HepG2 (cell line): ENCODE measurements around the gene GPRIN1. TPM values are rescaled to one million over a fixed set of nuclear protein-coding genes. Genes with fewer than 3 reads are reported as not detected.

Experiments used
- BCL3 ChIP-seq: sonication (generic); formaldehyde crosslinking; IDR thresholded peaks from 2 replicates; pipeline ENCODE4 v1.5.1; 2020; ENCODE audit warnings: mild to moderate bottlenecking, missing genetic modification reagents, moderate library complexity
- CC2D1A ChIP-seq: sonication (generic); formaldehyde crosslinking; IDR thresholded peaks from 2 replicates; pipeline ENCODE4 v1.8.1; 2023; ENCODE audit warnings: mild to moderate bottlenecking, missing genetic modification reagents
- FOXC1 ChIP-seq: sonication (generic); formaldehyde crosslinking; IDR thresholded peaks from 2 replicates; pipeline ENCODE4 v1.8.0; 2022; ENCODE audit warnings: mild to moderate bottlenecking, missing genetic modification reagents, borderline replicate concordance
- ISL2 ChIP-seq: sonication (generic); formaldehyde crosslinking; IDR thresholded peaks from 2 replicates; pipeline ENCODE4 v1.5.0; 2020; ENCODE audit warnings: missing genetic modification reagents
- KDM4B ChIP-seq: sonication (generic); formaldehyde crosslinking; IDR thresholded peaks from 2 replicates; pipeline ENCODE4 v1.4.0; 2020; ENCODE audit warnings: missing genetic modification reagents
- LRRFIP1 ChIP-seq: sonication (generic); formaldehyde crosslinking; conservative IDR thresholded peaks from 2 replicates; pipeline ENCODE4 v1.4.0; 2020; ENCODE audit warnings: missing genetic modification reagents
- MEF2D ChIP-seq: sonication (generic); formaldehyde crosslinking; IDR thresholded peaks from 2 replicates; pipeline ENCODE4 v1.5.1; 2020; ENCODE audit warnings: mild to moderate bottlenecking, missing genetic modification reagents
- NFYC ChIP-seq: IDR thresholded peaks from 2 replicates; pipeline ENCODE4 v1.6.1; 2016; ENCODE audit warnings: missing genetic modification reagents, missing compliant biosample characterization
- PRMT3 ChIP-seq: sonication (generic); formaldehyde crosslinking; IDR thresholded peaks from 2 replicates; pipeline ENCODE4 v1.8.1; 2022; ENCODE audit warnings: low read depth, mild to moderate bottlenecking, moderate library complexity, missing genetic modification reagents, borderline replicate concordance
- RBFOX2 ChIP-seq: fragments of 200-400 bp; formaldehyde crosslinking; IDR thresholded peaks from 2 replicates; pipeline ENCODE4 v1.6.1; 2017; ENCODE audit warnings: low read depth, mild to moderate bottlenecking, low read length
- RELA ChIP-seq: sonication (generic); formaldehyde crosslinking; IDR thresholded peaks from 2 replicates; pipeline ENCODE4 v1.4.0; 2020; ENCODE audit warnings: missing genetic modification reagents
- RFX3 ChIP-seq: IDR thresholded peaks from 2 replicates; pipeline ENCODE4 v1.6.1; 2016; ENCODE audit warnings: missing biosample characterization, missing genetic modification reagents
- SMAD9 ChIP-seq: sonication (generic); formaldehyde crosslinking; IDR thresholded peaks from 2 replicates; pipeline ENCODE4 v1.5.1; 2020; ENCODE audit warnings: mild to moderate bottlenecking, missing genetic modification reagents
- SRSF9 ChIP-seq: fragments of 200-400 bp; formaldehyde crosslinking; IDR thresholded peaks from 2 replicates; pipeline ENCODE4 v1.6.1; 2018; ENCODE audit warnings: borderline replicate concordance, mild to moderate bottlenecking, low read depth, low read length; ENCODE audit not compliant: insufficient read depth, poor library complexity, severe bottlenecking
- STAG1 ChIP-seq: sonication (generic); formaldehyde crosslinking; IDR thresholded peaks from 2 replicates; pipeline ENCODE4 v1.4.0; 2020; ENCODE audit warnings: missing genetic modification reagents
- TAF1 ChIP-seq: sonication (generic); formaldehyde crosslinking; IDR thresholded peaks from 2 replicates; pipeline ENCODE4 v1.4.0; 2020; ENCODE audit warnings: missing genetic modification reagents
- ZKSCAN1 ChIP-seq: fragments of 150-350 bp; IDR thresholded peaks from 2 replicates; pipeline ENCODE4 v1.6.1; 2014; ENCODE audit warnings: low read length
- ZNF709 ChIP-seq: sonication (generic); formaldehyde crosslinking; IDR thresholded peaks from 2 replicates; pipeline ENCODE4 v1.5.0; 2020; ENCODE audit warnings: mild to moderate bottlenecking, missing genetic modification reagents
- ZSCAN30 ChIP-seq: sonication (generic); formaldehyde crosslinking; IDR thresholded peaks from 2 replicates; pipeline ENCODE4 v1.5.0; 2020; ENCODE audit warnings: mild to moderate bottlenecking, missing genetic modification reagents
- polyA plus RNA-seq, 8 experiments: library from polyadenylated mRNA; depleted of rRNA in 3 of 8; stranded (reverse) in 7 of 8; unstranded in 1 of 8; fragments of >200 nt; fragmentation: Illumina TruSeq in 4 of 8; extraction: Trizol in 4 of 8; gene quantifications; 2 replicates each; pipeline versions ENCODE4 v1.2.1 to v1.2.3, GENCODE V29; 2011 to 2016; ENCODE audit warnings: low read depth in 4 of 8, missing spikeins in 1 of 8, mixed read lengths in 1 of 8; ENCODE audit not compliant: insufficient read depth in 1 of 8
- total RNA-seq, 5 experiments: library from RNA; depleted of rRNA; stranded (reverse); fragments of >200 nt; fragmentation: Illumina TruSeq; extraction: Trizol; gene quantifications; 2 replicates each; pipeline ENCODE4 v1.2.3, GENCODE V29; 2016; ENCODE audit warnings: low read depth in 1 of 5
- TF ChIP-seq, protein P1 (sequence below): sonication (generic); formaldehyde crosslinking; IDR thresholded peaks from 2 replicates; pipeline ENCODE4 v1.4.0; 2020; ENCODE audit warnings: missing genetic modification reagents
- TF ChIP-seq, protein P2 (sequence below): fragments of 450-650 bp; IDR thresholded peaks from 2 replicates; pipeline ENCODE4 v1.6.1; 2016
- TF ChIP-seq, protein P3 (sequence below): sonication (generic); formaldehyde crosslinking; IDR thresholded peaks from 2 replicates; pipeline ENCODE4 v1.8.0; 2022; ENCODE audit warnings: mild to moderate bottlenecking, missing genetic modification reagents, borderline replicate concordance

The GPRIN1 gene
- total and polyA plus RNA-seq, 2 of the 13 experiments (the other 11 are each of a cell fraction or from before 2014, with no cell fraction given) = 0.32 to 2.0 TPM

DNA sequence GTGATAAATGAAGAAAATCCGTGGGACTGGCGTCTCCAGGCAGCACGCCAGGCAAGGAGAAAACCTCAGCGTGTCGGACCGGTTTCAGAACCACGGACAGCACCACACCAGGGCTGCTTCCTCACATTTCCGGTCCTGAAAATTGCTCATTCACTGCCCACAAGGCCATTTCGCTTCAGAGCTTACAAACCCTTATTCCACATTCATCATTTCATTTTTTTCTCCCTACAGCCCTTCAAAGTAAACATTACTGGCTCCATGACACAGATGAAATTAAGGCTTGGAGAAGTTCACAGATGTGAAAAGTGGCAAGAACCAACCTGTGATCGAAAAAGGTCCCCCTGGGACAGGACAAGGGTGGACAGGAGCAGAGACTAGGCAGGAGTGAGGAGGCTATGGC lies 1.5 kb upstream of the GPRIN1 start (continued):
- TF ChIP-seq CC2D1A (CRISPR knock-in tag) = no peak
- TF ChIP-seq MEF2D (CRISPR knock-in tag) = no peak
- no peak for TF ChIP-seq RFX3 (CRISPR knock-in tag)
- no peak for TF ChIP-seq RBFOX2
- no peak; the same call in 1 of the 2 replicates for TF ChIP-seq LRRFIP1 (CRISPR knock-in tag)
- peak; percentile 85; the same call in 1 of the 2 replicates for TF ChIP-seq KDM4B
- TF ChIP-seq, protein P1, sequence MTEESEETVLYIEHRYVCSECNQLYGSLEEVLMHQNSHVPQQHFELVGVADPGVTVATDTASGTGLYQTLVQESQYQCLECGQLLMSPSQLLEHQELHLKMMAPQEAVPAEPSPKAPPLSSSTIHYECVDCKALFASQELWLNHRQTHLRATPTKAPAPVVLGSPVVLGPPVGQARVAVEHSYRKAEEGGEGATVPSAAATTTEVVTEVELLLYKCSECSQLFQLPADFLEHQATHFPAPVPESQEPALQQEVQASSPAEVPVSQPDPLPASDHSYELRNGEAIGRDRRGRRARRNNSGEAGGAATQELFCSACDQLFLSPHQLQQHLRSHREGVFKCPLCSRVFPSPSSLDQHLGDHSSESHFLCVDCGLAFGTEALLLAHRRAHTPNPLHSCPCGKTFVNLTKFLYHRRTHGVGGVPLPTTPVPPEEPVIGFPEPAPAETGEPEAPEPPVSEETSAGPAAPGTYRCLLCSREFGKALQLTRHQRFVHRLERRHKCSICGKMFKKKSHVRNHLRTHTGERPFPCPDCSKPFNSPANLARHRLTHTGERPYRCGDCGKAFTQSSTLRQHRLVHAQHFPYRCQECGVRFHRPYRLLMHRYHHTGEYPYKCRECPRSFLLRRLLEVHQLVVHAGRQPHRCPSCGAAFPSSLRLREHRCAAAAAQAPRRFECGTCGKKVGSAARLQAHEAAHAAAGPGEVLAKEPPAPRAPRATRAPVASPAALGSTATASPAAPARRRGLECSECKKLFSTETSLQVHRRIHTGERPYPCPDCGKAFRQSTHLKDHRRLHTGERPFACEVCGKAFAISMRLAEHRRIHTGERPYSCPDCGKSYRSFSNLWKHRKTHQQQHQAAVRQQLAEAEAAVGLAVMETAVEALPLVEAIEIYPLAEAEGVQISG (CRISPR knock-in tag) = peak; percentile 46; the same call in 1 of the 2 replicates
- TF ChIP-seq ZNF709 (CRISPR knock-in tag) = no peak
- no peak for TF ChIP-seq STAG1 (CRISPR knock-in tag)
- no peak for TF ChIP-seq NFYC
- no peak for TF ChIP-seq BCL3 (CRISPR knock-in tag)
- TF ChIP-seq, protein P2, sequence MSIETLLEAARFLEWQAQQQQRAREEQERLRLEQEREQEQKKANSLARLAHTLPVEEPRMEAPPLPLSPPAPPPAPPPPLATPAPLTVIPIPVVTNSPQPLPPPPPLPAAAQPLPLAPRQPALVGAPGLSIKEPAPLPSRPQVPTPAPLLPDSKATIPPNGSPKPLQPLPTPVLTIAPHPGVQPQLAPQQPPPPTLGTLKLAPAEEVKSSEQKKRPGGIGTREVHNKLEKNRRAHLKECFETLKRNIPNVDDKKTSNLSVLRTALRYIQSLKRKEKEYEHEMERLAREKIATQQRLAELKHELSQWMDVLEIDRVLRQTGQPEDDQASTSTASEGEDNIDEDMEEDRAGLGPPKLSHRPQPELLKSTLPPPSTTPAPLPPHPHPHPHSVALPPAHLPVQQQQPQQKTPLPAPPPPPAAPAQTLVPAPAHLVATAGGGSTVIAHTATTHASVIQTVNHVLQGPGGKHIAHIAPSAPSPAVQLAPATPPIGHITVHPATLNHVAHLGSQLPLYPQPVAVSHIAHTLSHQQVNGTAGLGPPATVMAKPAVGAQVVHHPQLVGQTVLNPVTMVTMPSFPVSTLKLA = no peak
- no peak for TF ChIP-seq PRMT3 (CRISPR knock-in tag)
- no peak for TF ChIP-seq SMAD9 (CRISPR knock-in tag)
- TF ChIP-seq, protein P3, sequence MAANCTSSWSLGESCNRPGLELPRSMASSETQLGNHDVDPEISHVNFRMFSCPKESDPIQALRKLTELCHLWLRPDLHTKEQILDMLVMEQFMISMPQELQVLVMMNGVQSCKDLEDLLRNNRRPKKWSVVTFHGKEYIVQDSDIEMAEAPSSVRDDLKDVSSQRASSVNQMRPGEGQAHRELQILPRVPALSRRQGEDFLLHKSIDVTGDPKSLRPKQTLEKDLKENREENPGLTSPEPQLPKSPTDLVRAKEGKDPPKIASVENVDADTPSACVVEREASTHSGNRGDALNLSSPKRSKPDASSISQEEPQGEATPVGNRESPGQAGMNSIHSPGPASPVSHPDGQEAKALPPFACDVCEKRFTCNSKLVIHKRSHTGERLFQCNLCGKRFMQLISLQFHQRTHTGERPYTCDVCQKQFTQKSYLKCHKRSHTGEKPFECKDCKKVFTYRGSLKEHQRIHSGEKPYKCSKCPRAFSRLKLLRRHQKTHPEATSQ (CRISPR knock-in tag) = no peak
- TF ChIP-seq TAF1 (CRISPR knock-in tag) = no peak
- no peak for TF ChIP-seq ZKSCAN1
- no peak for TF ChIP-seq FOXC1
- TF ChIP-seq RELA (CRISPR knock-in tag) = no peak
- no peak for TF ChIP-seq ISL2 (CRISPR knock-in tag)
- no peak for TF ChIP-seq SRSF9
- no peak for TF ChIP-seq ZSCAN30
